Stimulated activated CD8-positive, alpha-beta memory T cell treated with anti-CD3 and anti-CD28 coated beads, Interleukin-2, amount 100 ng/mL, for 1 hour (primary cell): Measurements from ENCODE around the gene ITGAD.
"Not testable (repeated sequence)": the region's sequence is repeated elsewhere in the genome, so short reads cannot be mapped to it uniquely, and the experiment has no call there.

Experiments
- DNase-seq, 2 donors: peaks; one replicate each; pipeline ENCODE4 v3.0.0-alpha.2; 2020; ENCODE audit warnings: low read depth in 2 of 2

Gene ITGAD

GRCh38 chr16:31429796-31430195, 36.7 kb downstream of the ITGAD start:
- DNase-seq, result no peak

GRCh38 chr16:31430380-31431052, 37.4 kb downstream of the ITGAD start:
- no peak for DNase-seq

- no peak for DNase-seq
Measured at GRCh38 chr16:31435341-31436220, 42.4 kb downstream of the ITGAD start.

- DNase-seq, result no peak
Measured at GRCh38 chr16:31436221-31437045, 43.3 kb downstream of the ITGAD start.

GRCh38 chr16:31438414-31438813, 45.3 kb downstream of the ITGAD start:
- no peak for DNase-seq

- not testable (repeated sequence) for DNase-seq
Measured at GRCh38 chr16:31439023-31439422, 45.9 kb downstream of the ITGAD start.

- DNase-seq, result no peak
Measured at GRCh38 chr16:31439519-31439918, 46.4 kb downstream of the ITGAD start.

GRCh38 chr16:31440516-31441184, 47.5 kb downstream of the ITGAD start:
- no peak for DNase-seq

- DNase-seq, result no peak
Measured at GRCh38 chr16:31441956-31442355, 48.8 kb downstream of the ITGAD start.

- DNase-seq, result not testable (repeated sequence)
Measured at GRCh38 chr16:31445931-31446330, 52.8 kb downstream of the ITGAD start.

GRCh38 chr16:31451201-31451600, 58.1 kb downstream of the ITGAD start:
- DNase-seq, result no peak

GRCh38 chr16:31451681-31452351, 58.7 kb downstream of the ITGAD start:
- no peak for DNase-seq

GRCh38 chr16:31452631-31453106, 59.5 kb downstream of the ITGAD start:
- no peak for DNase-seq

GRCh38 chr16:31453255-31454204, 60.4 kb downstream of the ITGAD start:
- no peak for DNase-seq

GRCh38 chr16:31455601-31456314, 62.6 kb downstream of the ITGAD start:
- DNase-seq, result no peak

GRCh38 chr16:31456988-31457360, 63.8 kb downstream of the ITGAD start:
- no peak for DNase-seq

GRCh38 chr16:31458073-31458843, 65.1 kb downstream of the ITGAD start:
- DNase-seq, result peak in 1 of 2 donors; percentile 28
